ENCODE results near the gene SOX15.

The SOX15 gene

DNA sequence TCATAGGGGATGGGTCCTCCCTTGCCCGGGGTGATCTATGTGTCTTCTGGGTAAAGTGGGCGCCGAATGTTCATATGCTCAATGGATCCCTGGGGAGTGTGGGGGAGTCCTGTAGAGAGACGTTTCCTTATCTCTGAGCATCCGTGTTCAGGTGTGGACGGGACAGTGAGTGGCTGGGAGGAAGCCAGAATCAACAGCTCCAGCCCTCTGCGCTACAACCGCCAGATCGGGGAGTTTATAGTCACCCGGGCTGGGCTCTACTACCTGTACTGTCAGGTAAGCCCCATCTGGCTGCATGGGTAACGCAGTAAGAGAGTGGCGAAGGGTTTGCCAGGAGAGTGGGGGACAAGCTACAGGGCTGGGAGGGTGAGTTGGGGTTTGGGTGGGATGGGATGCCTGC is 33.3 kb downstream of the SOX15 start:
- TF ChIP-seq, protein P1, sequence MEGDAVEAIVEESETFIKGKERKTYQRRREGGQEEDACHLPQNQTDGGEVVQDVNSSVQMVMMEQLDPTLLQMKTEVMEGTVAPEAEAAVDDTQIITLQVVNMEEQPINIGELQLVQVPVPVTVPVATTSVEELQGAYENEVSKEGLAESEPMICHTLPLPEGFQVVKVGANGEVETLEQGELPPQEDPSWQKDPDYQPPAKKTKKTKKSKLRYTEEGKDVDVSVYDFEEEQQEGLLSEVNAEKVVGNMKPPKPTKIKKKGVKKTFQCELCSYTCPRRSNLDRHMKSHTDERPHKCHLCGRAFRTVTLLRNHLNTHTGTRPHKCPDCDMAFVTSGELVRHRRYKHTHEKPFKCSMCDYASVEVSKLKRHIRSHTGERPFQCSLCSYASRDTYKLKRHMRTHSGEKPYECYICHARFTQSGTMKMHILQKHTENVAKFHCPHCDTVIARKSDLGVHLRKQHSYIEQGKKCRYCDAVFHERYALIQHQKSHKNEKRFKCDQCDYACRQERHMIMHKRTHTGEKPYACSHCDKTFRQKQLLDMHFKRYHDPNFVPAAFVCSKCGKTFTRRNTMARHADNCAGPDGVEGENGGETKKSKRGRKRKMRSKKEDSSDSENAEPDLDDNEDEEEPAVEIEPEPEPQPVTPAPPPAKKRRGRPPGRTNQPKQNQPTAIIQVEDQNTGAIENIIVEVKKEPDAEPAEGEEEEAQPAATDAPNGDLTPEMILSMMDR (IDR thresholded peaks at IDR 0.05), result no peak

DNA sequence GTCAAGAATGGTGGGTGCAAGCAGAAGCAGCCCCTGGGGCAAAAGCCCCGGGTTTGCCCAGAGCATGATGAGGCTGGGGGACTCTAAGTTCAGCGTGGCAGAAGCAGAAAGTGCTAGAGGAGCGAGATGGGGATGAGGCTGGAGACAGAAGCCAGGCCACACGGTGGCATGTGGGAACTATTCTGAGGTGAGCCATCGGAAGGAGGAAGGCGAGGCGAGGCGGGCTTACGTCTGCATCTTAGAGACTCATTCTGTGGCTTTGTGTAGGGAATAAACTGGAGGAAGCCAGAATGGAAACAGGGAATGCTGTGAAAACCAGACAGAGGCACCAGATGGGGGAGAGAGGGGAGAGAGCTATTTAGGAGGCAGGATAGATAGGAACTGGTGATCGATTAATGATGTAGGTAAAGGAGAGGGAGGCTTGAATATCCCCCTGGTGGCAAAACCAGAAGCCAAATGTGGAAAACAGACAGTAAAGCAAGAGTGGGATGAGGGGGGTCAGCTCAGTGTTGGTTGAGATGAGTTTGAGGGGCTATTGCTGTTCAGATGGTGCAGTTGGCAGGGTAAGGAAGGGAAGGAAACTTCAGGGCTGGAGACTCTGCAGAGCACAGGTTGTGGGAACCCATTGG is 34.5 kb downstream of the SOX15 start:
- TF ChIP-seq, protein P1 (IDR thresholded peaks at IDR 0.05), result no peak

DNA sequence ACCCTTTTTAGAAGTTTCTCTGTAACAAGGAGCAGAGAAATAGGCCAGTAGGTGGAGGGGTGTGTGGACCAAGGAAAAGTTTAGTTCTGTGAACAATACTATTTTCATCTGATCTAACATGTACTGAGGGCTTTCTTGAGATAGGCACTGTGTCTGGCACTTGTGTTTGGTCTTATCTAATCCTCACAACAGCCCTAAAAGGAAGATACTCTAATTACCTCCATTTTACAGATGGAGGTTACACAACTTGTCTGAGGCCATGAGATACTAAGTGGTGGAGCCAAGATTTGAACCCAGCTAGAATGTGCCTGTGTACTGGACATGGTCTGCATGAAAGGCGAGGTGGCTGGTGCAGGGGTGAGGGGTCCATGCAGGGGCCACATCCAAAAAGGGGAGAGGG is 36.5 kb downstream of the SOX15 start:
- TF ChIP-seq, protein P1 (IDR thresholded peaks at IDR 0.05), result no peak

DNA sequence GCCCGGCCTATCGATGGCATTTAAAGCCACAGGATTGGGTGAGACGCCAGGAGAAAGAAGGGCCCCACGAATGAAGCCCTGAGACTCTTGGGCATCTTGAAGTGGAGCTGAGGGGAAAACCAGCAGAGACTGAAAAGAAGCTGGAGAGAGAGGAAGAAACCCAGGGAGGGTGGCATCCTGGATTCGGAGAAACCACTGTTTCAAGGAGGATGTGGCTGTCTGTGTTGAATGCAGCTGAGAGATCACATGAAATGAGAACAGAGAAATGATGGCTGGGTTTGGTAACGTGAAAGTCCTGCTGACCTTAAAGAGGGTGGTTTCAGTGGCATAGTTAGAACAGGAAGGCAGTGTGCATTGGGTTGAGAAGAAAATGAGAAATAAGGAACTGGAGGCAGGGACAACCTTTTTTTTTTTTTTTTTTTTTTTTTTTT is 37.3 kb downstream of the SOX15 start:
- TF ChIP-seq, protein P1 (IDR thresholded peaks at IDR 0.05), result no peak

DNA sequence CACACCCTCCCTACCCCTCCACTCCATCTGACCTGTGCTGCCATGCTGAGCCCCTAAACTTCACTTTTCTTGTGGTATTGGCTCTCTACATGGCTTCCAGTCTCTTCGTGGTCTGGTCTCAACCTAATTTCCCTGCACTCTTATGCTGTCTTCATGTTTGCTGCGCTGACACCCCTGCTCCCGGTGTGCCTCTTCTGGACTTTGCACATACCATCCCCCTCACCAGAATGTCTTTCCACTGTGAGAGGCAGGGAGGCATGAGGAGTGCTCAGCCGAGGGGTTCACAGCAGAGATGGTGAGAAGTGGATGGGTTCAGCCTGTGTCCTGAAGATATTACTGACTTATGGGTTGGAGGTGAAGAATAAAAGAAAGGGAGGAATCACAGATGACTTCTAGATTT is 38.5 kb downstream of the SOX15 start:
- TF ChIP-seq, protein P1 (IDR thresholded peaks at IDR 0.05), result no peak

DNA sequence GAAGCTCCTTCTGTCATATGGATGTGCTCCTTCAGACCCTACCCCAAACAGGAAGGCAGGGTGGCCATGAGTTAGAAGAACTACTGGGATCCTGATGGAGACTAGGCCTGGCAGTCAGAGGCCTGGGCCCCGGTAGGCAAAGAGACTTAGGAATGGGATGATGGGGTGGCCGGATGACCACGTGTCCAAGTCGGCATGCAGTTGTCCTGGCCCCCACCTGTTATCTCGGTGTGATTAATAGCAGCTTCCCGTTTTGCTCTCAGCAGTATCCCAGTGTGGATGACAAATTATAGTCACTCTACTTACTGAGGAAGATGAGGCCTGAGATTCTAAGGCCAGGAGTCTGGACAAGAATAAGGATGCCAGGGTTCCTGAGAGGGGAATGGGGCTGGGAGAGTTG is 39.5 kb downstream of the SOX15 start:
- TF ChIP-seq, protein P1 (IDR thresholded peaks at IDR 0.05), result no peak

DNA sequence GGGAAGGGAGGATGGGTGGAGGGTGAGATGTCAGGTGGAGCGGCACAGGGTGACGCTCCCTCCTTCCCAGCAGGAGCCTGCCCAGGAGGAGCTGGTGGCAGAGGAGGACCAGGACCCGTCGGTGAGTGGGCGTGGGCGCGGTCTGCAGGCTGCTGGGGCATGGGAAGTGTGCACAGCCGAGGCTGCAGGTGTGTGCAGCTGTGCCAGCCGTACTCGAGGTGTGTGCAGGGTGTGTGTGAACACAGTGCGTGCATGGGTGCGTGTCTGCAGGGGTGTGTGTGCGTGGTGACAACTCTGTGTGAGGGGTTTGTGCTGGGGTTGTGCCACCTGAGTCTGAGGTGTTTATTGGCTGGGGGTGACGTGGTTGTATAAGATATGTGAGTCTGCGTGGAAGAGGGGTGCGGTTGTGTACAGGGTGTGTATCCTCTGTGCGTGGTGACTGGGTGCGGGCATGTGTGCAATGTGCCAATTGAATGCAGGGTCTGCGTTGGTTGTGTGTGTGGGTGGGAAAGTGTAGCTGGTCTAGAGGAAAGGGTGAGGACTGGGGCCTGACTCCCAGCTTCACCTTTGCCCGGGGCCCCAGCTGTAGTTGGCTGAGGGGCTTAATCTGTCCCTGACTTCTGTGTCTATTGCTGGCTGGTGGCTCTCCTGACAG is 40.4 kb downstream of the SOX15 start:
- TF ChIP-seq, protein P1 (IDR thresholded peaks at IDR 0.05), result no peak

All from LNCAP (cell line).